Stimulated activated CD8-positive, alpha-beta memory T cell treated with anti-CD3 and anti-CD28 coated beads, Interleukin-12 subunit alpha, Interleukin-12 subunit beta, amount 100 ng/mL, for 1 hour (primary cell): ENCODE results near the gene CRABP2.

Experiments
- DNase-seq: peaks from one replicate; pipeline ENCODE4 v3.0.0-alpha.2; 2020; ENCODE audit warnings: low read depth

CRABP2 gene

DNA sequence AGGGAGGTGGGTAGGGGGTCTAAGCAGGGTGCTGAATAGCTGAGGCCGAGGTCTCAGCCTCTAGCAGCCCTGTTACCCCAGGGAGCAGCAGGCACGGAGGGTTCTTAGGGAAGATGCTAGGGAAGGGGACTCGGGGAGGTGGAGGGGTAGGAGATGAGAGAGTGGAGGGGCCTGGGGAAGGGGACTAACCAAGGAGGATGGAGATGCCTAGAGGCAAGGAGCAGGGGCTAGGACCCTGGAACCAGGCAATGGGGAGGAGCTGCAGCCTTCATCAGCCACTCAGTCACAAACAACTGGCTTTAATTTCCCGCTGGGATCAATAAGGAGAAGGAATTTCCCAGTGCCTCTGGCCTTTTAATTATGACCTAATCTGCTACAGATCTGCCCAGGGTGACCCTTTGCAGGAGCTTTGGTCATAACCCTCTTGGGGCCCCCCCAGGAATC lies 2.9 kb upstream of the CRABP2 start:
- DNase-seq = no peak

DNA sequence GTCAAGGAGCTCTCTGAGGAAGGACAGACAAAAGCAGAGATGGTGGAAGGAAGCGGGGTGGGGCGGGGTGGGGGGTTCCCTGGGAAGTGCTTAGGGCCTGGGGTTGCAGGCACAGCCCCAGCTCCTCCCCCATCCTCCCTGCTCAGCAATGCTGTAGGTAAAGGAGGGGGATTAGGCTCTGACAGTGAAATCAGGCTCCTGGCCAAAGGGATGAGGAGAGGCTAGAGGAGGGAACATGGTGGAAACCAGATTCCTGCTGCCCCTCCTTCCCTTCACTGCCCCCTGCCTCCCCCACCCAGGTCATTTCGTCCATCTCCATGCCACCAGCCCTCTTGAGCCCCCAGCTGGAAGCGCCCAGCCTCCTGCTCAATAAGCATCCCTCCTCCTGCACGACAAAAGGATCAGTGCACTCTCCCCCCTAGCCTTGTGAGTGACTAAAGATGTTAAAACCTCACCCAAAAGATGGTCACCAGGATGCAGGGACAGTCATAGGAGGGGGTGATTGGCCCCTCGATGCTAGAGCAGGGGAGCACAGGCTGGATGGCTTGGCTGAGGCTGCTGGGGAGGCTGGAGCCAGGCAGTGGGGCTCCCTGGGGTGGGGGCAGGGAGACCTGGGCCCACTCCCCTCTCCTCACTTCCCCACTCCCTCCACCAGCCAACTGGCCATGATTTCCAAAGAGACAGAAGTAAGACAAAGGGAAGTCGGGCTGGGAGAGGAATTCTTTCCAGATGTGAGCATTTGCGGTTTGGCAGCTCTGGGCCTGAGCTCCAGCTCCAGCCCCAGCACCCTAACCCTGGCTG lies 2.2 kb upstream of the CRABP2 start:
- no peak for DNase-seq

DNA sequence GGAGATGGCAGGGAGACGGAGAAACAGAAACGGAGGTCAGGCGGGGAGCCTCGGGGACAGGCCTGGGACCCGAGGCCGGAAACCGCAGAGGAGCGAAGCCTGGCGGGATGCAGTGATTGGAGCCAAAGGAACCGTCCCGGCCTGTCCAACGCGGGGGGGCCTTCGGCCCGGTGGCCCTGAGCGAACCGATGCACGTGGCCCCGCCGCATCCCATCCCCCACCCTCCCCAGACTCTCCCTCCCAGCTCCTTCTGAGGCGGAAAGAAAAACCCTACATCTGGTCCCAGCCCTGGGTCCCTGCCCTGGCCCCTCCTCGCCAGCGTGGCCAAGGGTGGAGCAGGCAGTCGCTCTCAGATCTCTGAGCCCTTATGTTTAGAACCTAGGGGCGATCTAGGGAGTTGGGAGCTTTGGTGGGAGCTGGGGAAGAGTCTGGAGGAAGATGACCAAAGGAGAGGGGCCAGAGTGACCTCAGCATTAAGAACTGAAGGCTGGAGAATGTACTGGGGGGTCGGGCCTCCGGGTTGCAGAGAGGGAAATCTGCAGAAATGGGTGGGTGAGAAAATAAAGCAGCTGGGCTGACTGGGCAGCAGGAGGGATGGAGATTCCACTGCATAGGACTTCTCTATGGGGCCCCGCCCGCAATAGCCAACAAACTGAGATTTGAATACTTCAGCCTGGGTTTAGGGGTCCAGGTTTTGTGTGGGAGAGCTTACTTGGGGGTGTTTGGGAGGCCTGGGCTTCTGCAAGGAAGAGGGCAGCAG lies 1.5 kb upstream of the CRABP2 start:
- DNase-seq = no peak

DNA sequence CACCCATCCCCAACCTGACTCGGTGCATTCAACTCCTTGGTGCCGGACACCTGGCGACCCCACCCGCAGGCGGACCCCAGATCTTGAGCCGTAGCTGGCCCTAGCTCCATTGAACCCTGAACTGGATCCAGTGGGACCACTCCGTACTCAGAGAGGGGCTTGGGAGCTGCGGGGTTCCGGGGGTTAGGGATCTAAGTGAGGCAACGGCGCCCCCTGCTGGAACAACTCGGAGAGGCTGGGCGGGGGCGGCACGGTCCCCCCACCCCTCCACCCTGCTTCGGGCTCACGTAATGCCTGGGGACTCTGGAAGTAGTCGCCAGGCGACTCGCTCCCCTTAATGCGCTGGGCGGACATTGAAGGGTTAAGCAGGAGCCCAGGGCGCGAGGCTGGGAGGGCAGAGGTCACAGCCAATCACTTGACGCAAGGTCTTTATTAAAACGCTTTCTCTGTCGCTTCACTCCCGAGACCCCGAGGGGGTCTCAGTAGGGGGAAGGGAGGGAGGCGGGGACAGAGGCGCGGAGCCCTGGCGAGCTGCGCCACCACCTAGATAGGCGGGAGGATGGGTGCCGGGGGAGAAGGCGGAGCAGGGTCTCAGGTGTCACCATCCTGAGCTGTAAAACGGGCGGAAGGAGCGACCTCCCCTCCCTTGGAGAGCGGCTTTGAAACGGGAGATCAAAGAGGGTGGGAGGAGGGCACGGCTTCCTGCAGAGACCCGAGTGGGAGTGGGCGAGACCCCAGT lies 704 bp upstream of the CRABP2 start:
- DNase-seq = peak; percentile 47

DNA sequence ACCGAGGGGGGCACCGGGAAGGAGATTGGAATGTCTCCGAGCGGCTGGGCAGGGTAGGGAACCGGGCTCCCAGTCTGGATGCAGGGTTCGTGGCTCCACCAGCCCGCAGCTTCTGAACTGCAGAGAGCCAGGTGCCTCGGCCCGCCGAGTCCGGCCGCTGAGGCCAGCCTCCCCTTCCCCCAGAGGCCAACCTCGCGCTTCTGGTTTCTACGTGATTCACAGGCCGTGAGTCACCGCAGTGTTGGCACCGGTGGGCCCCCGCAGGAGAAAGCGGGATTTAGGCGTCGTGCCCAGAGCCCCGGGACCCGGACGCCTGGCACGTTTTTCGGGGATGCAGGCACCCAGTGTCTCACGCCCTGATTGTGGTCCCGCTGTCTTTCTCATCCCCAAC lies 458 bp downstream of the CRABP2 start:
- no peak for DNase-seq

DNA sequence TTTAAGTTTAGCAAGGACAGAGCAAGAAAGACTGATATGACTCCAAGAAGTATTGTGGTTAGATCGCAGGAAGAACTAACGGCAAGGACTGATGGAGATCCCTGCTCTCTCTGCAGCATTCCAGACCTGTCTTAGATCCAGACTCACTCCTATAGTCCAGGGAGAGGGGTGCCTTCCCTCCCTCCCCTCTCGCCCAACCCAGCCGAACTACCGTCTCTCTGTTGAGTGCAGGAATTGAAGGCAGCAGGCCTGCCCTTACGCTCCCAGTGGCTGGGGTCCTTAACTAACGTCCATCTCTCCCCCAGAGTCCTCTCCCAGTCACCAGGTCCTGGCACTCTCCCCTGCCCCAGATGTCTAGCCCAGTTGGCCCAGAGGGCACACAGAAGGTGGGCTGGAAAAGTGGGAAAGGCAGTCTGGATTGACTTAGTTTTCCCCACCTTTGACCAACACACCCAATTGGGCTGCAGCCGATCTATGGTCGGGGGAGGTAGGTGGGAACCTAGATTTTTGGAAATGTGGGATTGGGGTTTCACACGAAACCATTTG lies 1.1 kb downstream of the CRABP2 start:
- DNase-seq = no peak

DNA sequence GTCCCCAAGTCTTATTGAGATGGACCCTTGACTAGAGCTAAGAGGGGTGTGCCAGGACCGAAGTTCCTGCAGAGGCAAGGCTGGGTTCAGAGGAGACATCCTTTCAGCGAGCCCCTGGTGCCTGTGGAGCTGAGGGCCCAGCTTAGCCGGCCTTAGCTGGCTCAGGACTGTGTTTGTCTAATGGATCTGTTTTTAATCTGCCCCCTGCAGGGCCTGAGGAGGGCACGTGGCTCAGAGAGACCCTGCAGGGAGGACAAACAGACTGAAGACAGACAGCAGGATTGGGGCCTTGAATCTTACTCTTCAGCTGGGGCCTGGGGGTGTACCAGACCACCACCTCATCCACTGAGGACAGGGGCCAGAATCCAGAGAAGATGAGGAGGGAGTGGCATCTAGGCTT lies 1.6 kb downstream of the CRABP2 start:
- DNase-seq = no peak

DNA sequence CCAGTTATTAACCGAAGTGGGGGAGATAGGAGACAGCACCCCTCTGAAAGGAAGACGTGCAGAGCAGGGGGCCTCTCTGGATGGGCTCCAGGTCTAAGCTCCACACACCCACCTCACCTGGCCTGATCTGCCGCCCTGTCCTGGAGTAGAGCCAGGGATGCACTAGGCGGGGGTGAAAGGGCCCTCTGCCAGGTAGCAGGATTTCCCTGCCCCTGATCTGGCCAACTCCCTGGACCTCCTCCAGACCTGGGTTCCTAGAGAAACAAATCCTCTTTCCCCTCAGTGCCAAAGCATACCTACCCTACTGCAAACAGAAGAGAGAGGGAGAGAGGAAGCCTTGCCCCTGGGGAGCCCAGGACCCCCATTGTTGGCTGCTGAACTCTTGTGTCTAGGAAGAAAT lies 2.0 kb downstream of the CRABP2 start:
- no peak for DNase-seq

DNA sequence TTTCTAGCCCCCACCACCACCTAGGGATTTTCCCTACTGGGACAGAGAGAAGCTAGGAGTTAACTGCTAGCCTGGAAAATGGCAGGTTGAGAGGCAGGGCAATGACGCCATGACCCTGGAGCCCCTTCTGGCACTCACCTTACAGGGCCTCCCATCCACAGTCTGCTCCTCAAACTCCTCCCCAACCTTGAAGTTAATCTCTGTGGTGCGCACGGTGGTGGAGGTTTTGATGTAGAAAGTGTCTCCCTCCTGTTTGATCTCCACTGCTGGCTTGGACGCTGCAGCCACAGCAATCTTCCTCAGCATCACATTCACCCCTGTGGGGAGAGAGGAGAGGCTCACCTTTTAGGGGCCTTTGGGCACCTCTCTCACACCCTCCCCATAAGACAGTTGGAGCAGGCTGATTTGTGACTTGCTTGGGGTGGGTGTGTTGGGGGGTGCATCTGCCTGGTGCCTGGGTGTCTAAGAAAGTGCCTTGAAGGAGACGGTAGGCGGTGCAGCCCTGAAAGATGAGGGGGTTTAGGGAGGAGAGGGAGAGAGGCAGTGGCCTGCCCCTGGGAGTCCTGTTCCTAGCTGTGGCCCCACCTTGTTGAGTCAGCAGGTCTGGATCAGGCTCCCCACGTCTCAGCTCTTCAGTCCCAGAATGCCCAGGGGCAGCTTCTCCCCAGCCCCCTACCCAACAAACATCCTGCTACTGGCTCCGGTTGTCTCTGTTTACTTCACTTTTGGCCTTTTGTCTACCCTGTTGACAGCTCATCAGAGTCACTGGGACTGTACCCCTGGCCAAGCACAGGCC lies 4.4 kb downstream of the CRABP2 start:
- DNase-seq = no peak

DNA sequence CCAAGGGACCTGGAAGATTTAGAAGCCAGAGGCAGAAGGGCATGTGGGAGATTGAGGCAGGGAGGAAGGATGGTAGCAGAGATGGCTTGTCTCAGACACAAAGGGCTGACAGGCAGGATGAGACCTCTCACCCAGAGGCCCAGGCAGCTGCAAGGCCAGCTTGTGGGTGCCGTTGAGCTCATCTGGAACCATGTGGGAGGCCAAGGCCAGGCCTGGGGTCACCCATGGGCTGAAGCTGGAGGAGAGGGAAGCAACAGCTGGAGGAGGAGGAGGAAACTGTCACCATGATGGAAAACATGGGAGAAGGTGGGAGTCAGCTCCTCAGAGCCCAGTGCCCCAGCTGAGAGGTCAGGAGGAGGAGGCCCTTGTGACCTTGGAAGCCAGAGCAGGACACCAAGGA lies 6.4 kb downstream of the CRABP2 start:
- no peak for DNase-seq

DNA sequence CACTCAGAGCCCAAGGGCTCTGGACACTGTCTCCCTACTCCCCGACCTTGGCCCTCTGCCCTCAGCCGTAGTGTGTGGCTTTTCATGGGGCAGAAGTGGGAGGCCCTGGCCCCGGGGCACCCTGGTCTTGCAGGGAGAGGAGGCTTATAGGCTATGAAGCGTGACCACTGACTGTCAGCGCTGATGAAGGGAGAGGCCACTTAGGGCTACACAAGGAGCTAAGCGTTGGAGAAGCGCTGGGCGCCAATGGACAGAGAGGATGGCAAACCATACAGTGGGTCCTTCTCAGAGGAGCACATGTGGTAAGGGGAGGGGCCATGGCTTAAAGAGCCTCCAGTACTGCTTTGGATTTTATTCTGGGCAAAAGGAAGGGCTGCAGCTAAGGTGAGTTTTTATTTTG lies 7.9 kb downstream of the CRABP2 start:
- DNase-seq = no peak

DNA sequence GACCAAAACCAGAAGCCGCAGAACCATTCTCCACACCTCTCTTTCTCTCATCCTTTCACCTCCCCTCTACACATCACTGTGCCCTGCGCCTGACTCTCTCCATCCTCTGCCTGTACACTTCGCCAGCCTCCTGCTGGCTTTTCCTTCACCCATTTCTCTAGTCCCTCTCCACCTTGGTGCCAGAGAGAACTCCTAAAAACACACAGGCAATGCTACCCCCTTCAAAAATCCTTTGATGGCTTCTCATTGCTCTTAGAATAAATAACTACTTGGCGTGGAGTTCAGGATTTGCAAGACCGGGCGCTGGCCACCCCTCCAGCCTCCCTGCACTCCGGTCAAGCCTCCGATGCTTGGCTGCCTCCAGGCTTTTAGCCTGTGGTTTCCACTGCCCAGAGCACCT lies 8.6 kb downstream of the CRABP2 start:
- no peak for DNase-seq

DNA sequence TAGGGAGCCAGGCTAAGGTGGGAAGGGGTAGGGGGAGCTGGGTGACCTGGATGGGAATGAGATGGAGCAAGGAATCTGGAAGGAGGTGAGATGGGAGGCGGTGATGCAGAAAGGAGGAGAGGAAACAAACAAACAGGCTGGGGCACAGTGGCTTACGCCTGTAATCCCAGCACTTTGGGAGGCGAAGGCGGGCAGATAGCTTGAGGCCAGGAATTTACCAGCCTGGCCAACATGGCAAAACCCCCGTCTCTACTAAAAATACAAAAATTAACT lies 10.8 kb downstream of the CRABP2 start:
- DNase-seq = no peak

DNA sequence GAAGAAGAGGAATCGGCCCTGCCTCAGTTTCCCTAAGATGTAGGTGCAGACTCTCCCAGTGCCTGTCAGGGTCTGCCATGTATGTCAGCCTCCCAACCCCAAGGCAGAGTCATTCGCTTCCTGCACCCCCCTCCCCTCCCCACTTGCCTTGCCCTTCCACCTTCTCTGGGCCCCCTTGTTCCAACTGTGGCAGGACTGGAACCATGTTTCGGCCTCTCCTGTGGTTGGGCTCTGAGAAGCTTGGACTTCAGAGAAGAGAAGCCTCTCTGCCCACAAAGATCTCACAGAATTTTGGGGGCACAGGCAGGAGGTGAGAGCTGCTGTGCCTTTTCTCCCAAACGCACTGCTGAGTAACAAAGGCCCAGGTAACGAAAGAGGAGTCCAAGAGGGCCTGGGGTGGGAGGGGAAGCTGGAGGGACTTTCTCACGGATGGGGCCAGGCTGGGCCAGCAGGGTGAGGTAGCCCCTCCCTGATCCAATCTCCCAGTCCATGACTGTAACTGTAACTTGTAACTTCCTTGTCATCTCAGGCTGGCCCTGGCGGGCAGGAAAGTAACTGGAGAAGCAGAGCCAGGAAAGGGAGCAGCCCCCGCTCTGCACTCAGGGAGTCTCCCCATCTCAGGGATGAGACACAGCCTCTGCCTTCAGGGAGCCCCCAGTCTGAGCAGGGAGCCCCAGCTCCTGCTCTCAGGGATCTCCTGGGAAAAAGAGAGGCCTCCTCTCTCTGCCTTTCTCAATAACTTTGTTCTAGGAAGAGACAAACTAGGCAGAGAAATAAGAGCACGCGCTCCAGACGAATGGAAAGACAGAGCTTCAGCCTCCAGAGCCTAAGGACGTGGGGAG lies 11.3 kb downstream of the CRABP2 start:
- no peak for DNase-seq

DNA sequence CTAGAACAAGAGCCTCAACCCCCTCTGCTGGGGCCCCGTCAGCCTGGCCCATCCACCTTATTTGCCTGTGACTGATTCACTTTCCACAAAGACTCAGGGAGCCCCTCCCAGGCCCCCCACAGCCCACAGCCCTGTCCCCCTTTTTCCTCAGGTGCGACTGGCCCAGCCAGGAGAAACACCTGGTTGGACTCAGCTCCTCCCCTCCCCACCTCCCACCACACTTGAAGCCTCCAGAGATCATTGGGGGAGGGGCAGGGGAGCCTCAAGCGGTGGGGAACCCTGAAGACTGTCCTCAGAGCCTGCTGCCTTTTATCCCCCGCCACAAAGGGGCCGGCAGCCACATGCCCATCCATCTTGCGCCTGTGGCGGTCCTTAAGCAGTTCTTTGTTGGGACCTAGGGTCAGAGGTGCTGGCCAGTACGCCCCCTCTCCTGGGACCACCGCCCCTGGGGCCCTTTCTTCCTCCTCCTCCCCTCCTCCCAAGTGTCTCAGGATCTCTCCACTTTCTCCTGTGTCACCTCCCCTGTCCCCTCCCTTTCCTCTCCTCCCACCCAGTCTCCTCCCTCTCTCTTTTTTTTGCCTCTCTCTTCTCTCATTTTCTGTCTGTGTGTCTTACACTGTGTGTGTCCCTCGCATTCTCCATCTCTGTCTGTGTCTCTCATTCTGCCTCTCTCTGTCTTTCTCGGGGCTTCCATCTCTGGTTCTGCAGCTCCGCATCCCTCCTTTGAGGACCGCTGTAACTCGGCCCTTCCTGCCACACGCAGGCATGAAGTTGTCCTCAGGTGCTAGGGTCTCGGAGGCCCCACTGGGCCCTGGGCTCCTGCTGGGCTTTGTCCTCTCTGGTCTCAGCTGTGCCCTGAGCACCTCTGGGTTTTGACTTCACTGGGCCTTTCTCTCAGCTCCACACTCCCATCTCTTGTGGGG lies 12.2 kb downstream of the CRABP2 start:
- DNase-seq = no peak

DNA sequence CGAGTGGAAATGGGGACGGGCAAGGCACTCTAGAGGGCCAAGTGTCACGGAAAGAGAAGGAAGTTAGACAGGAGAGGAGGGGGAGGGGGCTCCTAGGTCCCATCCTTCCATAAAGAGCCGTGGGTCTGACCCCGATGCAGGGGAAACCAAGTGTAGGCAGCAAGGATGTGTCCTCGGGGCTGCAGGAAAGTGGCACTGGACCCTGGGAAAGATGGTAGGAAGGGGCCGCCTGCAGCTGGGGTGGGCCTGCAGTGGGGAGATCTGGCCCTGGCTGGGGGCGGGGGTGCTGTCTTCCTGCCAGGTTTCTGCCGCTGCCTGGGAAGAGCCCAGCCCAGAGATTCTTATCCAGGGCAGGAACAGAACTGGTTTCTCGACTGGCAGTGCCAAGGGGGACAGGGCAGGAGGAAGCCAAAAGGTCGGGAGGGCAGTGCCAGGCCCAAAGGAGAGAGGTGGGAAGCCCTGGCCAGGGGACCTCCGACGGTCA lies 12.9 kb downstream of the CRABP2 start:
- DNase-seq = no peak

DNA sequence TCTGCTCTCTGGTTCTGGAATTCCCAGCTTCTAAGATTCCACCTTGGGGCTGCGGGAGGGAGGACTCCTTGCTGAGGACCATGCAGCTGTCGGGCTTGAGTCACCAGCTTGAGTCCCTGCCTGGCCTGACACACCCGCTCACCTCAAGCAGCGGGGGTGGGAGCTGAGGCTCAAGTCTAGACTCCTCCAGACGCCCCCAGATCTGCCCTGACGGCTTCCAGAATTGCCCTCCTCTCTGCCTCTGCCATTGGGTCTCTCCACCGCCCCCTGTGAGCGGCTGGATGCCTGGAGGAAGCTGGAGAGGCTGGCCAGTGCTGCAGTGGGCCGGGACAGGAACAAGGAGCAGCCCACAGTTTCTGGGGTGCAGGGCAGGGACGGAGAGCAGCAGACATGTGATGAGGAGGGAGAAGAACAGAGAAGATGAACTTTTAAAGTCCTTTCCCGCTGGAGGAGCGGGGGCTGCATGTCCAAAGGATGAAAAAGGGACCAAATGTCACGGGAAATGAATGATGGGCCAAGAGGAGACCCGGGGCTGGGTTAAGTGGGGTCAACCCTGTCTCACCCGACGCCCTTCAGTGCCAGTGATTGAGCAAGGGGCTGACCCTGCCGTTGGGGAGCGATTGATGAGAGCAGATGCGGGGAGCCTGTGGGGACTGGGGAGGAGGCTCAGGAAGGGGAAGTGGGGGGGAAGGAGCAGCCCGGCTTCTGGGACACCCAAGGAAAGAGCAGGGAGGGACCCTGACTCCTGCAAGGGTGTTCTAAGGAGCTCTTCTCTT lies 13.5 kb downstream of the CRABP2 start:
- no peak for DNase-seq

DNA sequence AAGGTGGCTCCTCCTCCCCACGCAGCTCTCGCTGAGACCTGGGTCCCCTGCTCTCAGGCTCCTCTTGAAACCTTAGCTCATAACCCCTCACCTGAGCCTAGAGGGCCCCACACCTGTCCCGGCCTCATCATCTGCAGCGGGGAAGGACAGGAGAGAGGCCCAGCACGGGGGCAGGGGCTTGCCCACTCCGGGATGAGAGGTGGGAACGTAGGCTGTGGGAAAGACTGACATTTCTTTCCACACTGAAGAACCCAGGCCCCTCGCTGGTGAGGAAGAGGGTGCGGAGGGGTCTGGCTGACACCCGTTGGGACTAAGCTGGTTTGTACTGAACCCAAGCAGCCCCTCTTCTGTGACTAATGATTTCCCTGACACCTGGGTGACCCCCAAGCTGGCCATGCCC lies 14.2 kb downstream of the CRABP2 start:
- no peak for DNase-seq

DNA sequence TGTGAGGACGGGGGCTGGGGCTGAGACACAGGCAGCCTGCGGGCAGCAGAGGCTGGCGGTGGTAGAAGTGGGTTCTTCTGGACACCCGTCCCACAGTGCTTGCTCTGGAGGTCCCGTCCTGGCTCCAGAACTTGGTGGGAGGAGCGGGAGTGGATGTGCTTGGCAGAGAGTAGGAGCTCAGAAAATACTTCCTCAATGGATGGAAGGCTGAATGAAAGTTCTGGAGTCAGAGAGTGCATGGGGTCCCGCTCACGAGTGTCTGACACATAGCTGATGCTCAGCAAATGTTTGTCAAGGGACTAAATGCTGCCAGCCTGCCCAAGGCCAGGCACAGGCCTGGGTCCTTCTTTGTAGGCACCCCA lies 14.7 kb downstream of the CRABP2 start:
- no peak for DNase-seq
